Heart left ventricle (tissue), 16 donors: ENCODE data around the gene TDRD9. TPM values are rescaled to one million over a fixed set of nuclear protein-coding genes. Genes with fewer than 3 reads are reported as not detected.
A peak's percentile ranks its signal among the peaks of the same experiment; 100 is the strongest.

Source experiments
- ATAC-seq, 4 donors: fragments of 200-7000 bp; cut with Tn5 transposase; one replicate each; pipeline ENCODE4 v1.9.1; 2020 to 2022; ENCODE audit warnings: moderate library complexity in 4 of 4, mild to moderate bottlenecking in 3 of 4, moderate number of reproducible peaks in 1 of 4
- DNase-seq, 5 donors: peaks; one replicate each; pipeline ENCODE4 v3.0.0-alpha.2; 2020
- H3K27ac ChIP-seq, 12 donors: fragments of 200-600 bp; sonication (generic) in 4 of 12; one replicate each; pipeline versions ENCODE4 v1.5.0 to v1.8.0; 2016 to 2022; ENCODE audit warnings: mild to moderate bottlenecking in 2 of 12
- H3K27me3 ChIP-seq, 9 donors: fragments of 200-600 bp; sonication (generic) in 2 of 9; one replicate each; pipeline versions ENCODE4 v1.5.1 to v1.8.0; 2016 to 2022; ENCODE audit warnings: mild to moderate bottlenecking in 3 of 9
- H3K36me3 ChIP-seq, 9 donors: fragments of 200-600 bp; sonication (generic) in 2 of 9; one replicate each; pipeline versions ENCODE4 v1.5.0 to v1.8.0; 2018 to 2022; ENCODE audit warnings: mild to moderate bottlenecking in 2 of 9
- H3K4me1 ChIP-seq, 12 donors: fragments of 200-600 bp; sonication (generic) in 4 of 12; one replicate each; pipeline versions ENCODE4 v1.5.0 to v1.8.0; 2016 to 2022; ENCODE audit warnings: mild to moderate bottlenecking in 3 of 12
- H3K4me3 ChIP-seq, 12 donors: fragments of 200-600 bp; sonication (generic) in 4 of 12; one replicate each; pipeline versions ENCODE4 v1.5.0 to v1.8.0; 2017 to 2022; ENCODE audit warnings: mild to moderate bottlenecking in 9 of 12, moderate library complexity in 4 of 12
- H3K9me3 ChIP-seq, 12 donors: fragments of 200-600 bp; sonication (generic) in 4 of 12; one replicate each; pipeline versions ENCODE4 v1.5.0 to v1.8.0; 2016 to 2022; ENCODE audit warnings: mild to moderate bottlenecking in 1 of 12
- POLR2A ChIP-seq, 2 donors: fragments of 450-650 bp; IDR thresholded peaks; one replicate each; pipeline ENCODE4 v1.6.1; 2017; ENCODE audit warnings: antibody characterized with exemption in 2 of 2, mild to moderate bottlenecking in 2 of 2, moderate library complexity in 2 of 2
- WGBS, 4 donors: extraction: QIAGEN DNeasy Blood & Tissue Kit in 2 of 4; methylation state at CpG; one replicate each; pipeline versions ENCODE4 v1.1.5 to v1.1.7; 2013 to 2018; 5-methylcytosine and 5-hydroxymethylcytosine counted together
- intact Hi-C, 10 donors: fragments of 100-400 bp; cut with DNase I; formaldehyde crosslinking; loops; one replicate each; pipeline versions ENCODE4 v1.11.1 to v1.14.2; 2022
- polyA plus RNA-seq, 2 donors: library from polyadenylated mRNA; stranded (reverse); fragments of 200-250 nt; gene quantifications; one replicate each; pipeline ENCODE4 v1.2.3, GENCODE V29; 2013
- total RNA-seq, 9 donors: library from RNA; depleted of rRNA in 2 of 9; stranded (reverse); fragments of >200 nt in 2 of 9; fragmentation: NEBNext Ultra II Directional in 3 of 9; extraction: Animal tissue kit (Norgen Biotek cat#: 25700) in 3 of 9; gene quantifications; one replicate each; pipeline versions ENCODE4 v1.1.0 to v1.2.4, GENCODE V29; 2016 to 2023
- TF ChIP-seq, protein P1 (sequence below), 12 donors: fragments of 200-600 bp; sonication (generic) in 4 of 12; IDR thresholded peaks; one replicate each; pipeline versions ENCODE4 v1.5.0 to v1.8.0; 2018 to 2022; ENCODE audit warnings: antibody characterized with exemption in 12 of 12, mild to moderate bottlenecking in 5 of 12
- donor health status: ischemic (EF 13 %, LVEDD 7.1; RV severe dilation, severe dysfunction).
- donor health status: healthy with polysubstance abuse.
- donor health status: DM: no; HTN: yes; CAD: no.
- donor health status: DM: no; HTN: no; CAD: no.
- donor health status: ischemic (EF 25% LVEDD 6.9; RV normal size, moderate dysfunction).
- donor health status: ischemic (EF 25% LVEDD 5.7; RV mildly dilated, moderate dysfunction).
- donor health status: healthy.
- donor health status: DM: yes; HTN: yes; CAD: no.
- donor health status: ischemic (EF 35%, LVEDD 5.7; RV mildly dilated, moderate dysfunction).
- donor health status: nonischemic (EF 11% LVEDD 7.7; RV severe dilation, severe dysfunction).
- donor health status: DM: yes; HTN: yes; CAD: no.
- donor health status: PGD.
- donor health status: ischemic (EF 29% LVEDD 5.4; RV normal size, mild dysfunction).
- donor health status: nonischemic (EF 23%, LVEDD 6.1; RV moderate dilation, normal function).

Gene TDRD9
- total and polyA plus RNA-seq, 11 donors: 1.1 to 9.6 (median 2.1) TPM

DNA sequence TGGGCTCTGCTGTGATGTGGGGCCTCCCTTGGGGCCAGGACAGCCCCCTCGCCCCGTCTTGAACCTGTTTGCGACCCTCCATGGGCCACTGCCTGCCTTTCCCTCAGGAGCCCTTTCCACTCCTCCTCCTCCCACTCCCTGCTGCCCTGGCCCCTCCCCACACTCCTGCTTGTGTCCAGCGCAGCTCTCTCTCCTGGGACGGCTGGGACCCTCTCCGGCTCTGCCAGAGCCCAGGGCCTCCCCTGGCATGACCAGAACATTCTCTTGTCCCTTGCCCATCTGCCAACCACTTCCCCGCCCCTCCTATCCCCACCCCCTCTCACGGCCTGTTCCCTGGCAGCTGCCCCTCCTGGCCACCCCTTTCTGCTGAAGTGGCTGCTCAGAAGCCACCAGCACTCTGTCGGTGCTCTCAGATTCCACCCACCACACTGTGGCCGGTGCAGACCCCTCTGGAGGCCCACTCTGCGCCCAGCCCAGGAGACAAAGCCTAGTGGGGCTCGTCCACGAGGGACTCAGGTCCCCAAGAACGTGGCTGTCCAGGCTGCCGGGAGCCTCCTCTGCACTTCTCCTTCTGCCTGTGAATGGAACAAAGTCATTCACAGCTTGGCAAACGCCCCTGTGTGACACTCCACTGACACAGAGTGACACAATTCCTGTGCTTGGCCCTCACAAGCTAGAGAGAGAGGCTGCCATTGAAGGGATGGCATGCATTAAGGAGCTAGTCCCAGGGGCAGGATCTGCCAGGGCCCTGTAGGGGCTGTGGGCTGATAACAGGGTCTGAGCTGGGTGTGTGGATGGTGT lies 158.6 kb downstream of the TDRD9 start:
- TF ChIP-seq, protein P1, sequence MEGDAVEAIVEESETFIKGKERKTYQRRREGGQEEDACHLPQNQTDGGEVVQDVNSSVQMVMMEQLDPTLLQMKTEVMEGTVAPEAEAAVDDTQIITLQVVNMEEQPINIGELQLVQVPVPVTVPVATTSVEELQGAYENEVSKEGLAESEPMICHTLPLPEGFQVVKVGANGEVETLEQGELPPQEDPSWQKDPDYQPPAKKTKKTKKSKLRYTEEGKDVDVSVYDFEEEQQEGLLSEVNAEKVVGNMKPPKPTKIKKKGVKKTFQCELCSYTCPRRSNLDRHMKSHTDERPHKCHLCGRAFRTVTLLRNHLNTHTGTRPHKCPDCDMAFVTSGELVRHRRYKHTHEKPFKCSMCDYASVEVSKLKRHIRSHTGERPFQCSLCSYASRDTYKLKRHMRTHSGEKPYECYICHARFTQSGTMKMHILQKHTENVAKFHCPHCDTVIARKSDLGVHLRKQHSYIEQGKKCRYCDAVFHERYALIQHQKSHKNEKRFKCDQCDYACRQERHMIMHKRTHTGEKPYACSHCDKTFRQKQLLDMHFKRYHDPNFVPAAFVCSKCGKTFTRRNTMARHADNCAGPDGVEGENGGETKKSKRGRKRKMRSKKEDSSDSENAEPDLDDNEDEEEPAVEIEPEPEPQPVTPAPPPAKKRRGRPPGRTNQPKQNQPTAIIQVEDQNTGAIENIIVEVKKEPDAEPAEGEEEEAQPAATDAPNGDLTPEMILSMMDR (IDR thresholded peaks at IDR 0.05): no peak
- TF ChIP-seq POLR2A (IDR thresholded peaks at IDR 0.05): peak in 1 of 2 donors; percentile 52
- peaks cover 0 to 19% (median 11%) of the 10 kb centered on the region in 9 donors for H3K27me3 ChIP-seq
- H3K27ac ChIP-seq: peak overlapping the region; percentile 11 to 73 (median 48)
- intact Hi-C loops: no loop called here
- peak overlapping the region in 2 of 12 donors; percentile 29 to 55 for H3K4me3 ChIP-seq
- 49 to 55% (median 52%) methylated on average over 16 of the region's 16 CpGs for WGBS, 4 donors
- peaks cover 0 to 5% (median 0%) of the 10 kb centered on the region in 12 donors for H3K9me3 ChIP-seq
- peak; percentile 41 to 64 (median 58) for ATAC-seq
- no peaks in the 10 kb centered on the region for H3K36me3 ChIP-seq
- DNase-seq: peak; percentile 8 to 77 (median 59)
- H3K4me1 ChIP-seq: peaks cover 0 to 48% (median 10%) of the 10 kb centered on the region in 12 donors

DNA sequence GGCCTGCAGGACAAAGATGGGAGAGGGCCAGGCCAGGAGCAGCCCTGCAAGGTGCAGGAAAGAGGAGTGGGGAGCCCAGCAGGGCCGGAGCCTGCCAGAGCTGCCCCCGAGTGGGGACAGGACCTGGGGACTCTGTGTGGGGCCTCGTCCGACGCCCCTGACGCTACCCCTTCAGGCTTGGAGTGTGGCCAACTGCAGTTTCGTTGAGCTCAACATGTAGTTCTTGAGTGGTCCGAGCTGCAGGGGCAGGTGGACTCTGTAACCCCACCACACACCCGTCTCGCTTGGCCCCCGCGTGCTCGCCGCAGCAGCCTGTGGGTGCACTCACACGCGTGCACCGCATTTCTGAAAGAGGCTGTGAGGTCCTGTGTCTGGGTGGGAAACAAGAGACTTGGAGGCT lies 159.2 kb downstream of the TDRD9 start:
- Histone ChIP-seq H3K4me1 (peaks cover 0 to 46% (median 8%) of the 10 kb centered on the region in 12 donors), H3K4me3 (no peak overlapping the region), H3K27me3 (peaks cover 0 to 23% (median 11%) of the 10 kb centered on the region in 9 donors), H3K9me3 (peaks cover 0 to 5% (median 0%) of the 10 kb centered on the region in 12 donors), H3K36me3 (no peaks in the 10 kb centered on the region), H3K27ac (peak overlapping the region in 8 of 12 donors; percentile 43 to 73 (median 56))
- no peak for ATAC-seq
- TF ChIP-seq, protein P1 (IDR thresholded peaks at IDR 0.05): no peak
- TF ChIP-seq POLR2A (IDR thresholded peaks at IDR 0.05): no peak
- intact Hi-C loops: no loop called here
- WGBS, 4 donors: 79 to 92% (median 86%) methylated on average over 10 to 17 of the region's 17 CpGs
- DNase-seq: peak in 1 of 5 donors; percentile 62

DNA sequence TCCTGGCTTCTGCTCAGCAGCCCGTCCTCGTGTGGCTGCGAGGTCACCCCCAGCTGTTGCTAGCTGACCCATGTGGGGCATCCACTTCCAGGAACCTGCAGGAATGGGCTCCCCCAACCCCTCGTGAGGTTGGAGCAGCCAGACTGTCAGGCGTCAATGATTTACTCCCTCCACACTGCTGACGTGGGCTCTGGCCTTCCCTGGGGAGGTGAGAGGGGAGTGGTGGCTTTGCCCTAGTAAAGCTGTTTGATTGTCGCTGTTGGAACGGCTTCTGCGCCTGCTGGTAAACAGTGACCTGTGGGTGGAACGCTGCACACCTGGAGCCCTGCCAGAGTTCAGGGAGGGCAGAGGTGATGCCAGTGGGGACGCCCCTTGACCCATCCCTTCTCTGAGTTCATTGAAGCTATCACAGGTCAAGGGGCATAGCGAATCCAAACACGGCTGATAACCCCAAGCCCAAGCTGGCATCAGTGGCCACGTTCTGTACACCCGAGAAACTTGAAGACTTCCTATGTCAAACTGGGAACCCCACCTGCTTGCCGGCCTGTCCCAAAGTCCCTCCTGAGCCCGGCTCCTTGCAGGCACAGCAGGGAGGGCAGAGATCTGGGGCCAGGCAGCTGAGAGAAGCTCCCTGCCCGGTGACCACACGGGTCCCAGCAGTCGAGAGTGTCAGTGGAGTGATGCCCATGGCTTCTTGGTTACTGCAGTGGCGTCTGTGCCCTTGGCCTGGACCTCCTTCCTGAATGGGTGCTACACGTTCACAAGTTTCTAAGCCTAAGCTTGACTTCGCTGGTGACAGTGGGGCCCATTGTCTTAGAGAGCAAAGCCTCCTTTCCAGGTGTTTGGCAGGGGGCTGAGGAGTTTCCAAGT lies 160.0 kb downstream of the TDRD9 start:
- intact Hi-C loops: no loop called here
- 62 to 80% (median 71%) methylated on average over 19 to 23 of the region's 23 CpGs for WGBS, 4 donors
- ATAC-seq (no peak), DNase-seq (no peak)
- Histone ChIP-seq H3K36me3 (no peaks in the 10 kb centered on the region), H3K4me1 (peaks cover 0 to 39% (median 8%) of the 10 kb centered on the region in 12 donors), H3K27me3 (peaks cover 0 to 23% (median 11%) of the 10 kb centered on the region in 9 donors), H3K9me3 (peaks cover 0 to 5% (median 0%) of the 10 kb centered on the region in 12 donors), H3K27ac (no peak overlapping the region), H3K4me3 (no peak overlapping the region)
- TF ChIP-seq, protein P1 (IDR thresholded peaks at IDR 0.05): no peak
